NB4 (cell line): ENCODE data around the gene UNC5B.

Experiments used
- DNase-seq: peaks from one replicate; pipeline ENCODE4 v3.0.0; 2010; ENCODE audit warnings: low read depth
- H3K4me3 ChIP-seq: one replicate; pipeline ENCODE4 v1.5.1; 2011; ENCODE audit warnings: mild to moderate bottlenecking, low read depth, low read length, moderate library complexity
- CTCF ChIP-seq: IDR thresholded peaks from one replicate; pipeline ENCODE4 v1.5.1; 2012; ENCODE audit warnings: low read depth, low read length
- MAX ChIP-seq: IDR thresholded peaks from 2 replicates; pipeline ENCODE4 v1.6.1; 2011; ENCODE audit warnings: low read depth, low read length
- MYC ChIP-seq: IDR thresholded peaks from 2 replicates; pipeline ENCODE4 v1.6.1; 2011; ENCODE audit warnings: low read depth, low read length
- POLR2A ChIP-seq: IDR thresholded peaks from 2 replicates; pipeline ENCODE4 v1.6.1; 2011; ENCODE audit warnings: mild to moderate bottlenecking; ENCODE audit not compliant: insufficient read length; ENCODE audit errors: extremely low read depth

Gene UNC5B

GRCh38 chr10:71255808-71256660 is 43.7 kb downstream of the UNC5B start:
- peak; percentile 40; the same call in 1 of the 2 replicates for TF ChIP-seq MAX
- no peak for TF ChIP-seq CTCF
- peak; percentile 54 for DNase-seq
- H3K4me3 ChIP-seq, result no peak overlapping the region

- no peak for TF ChIP-seq MYC
- TF ChIP-seq POLR2A, result no peak
- TF ChIP-seq MAX, result no peak
- TF ChIP-seq CTCF, result no peak
- DNase-seq, result no peak
- no peak overlapping the region for H3K4me3 ChIP-seq
Measured at GRCh38 chr10:71256661-71257318, 44.4 kb downstream of the UNC5B start.

GRCh38 chr10:71257319-71257997 is 45.1 kb downstream of the UNC5B start:
- H3K4me3 ChIP-seq, result no peak overlapping the region
- no peak for DNase-seq
- no peak for TF ChIP-seq MYC
- no peak for TF ChIP-seq MAX
- TF ChIP-seq CTCF, result no peak
- TF ChIP-seq POLR2A, result no peak

GRCh38 chr10:71258046-71258445 is 45.7 kb downstream of the UNC5B start:
- H3K4me3 ChIP-seq, result no peak overlapping the region
- TF ChIP-seq MAX (no peak), MYC (no peak), CTCF (no peak), POLR2A (no peak)
- no peak for DNase-seq

- TF ChIP-seq MYC, result no peak
- TF ChIP-seq POLR2A, result no peak
- TF ChIP-seq MAX, result no peak
- no peak for TF ChIP-seq CTCF
- DNase-seq, result no peak
- H3K4me3 ChIP-seq, result no peak overlapping the region
Measured at GRCh38 chr10:71258446-71259145, 46.2 kb downstream of the UNC5B start.
